OCI-LY7 (cell line): ENCODE data around the gene LUC7L.

Experiments used
- CTCF ChIP-seq: fragments of 200-600 bp; sonication (generic); conservative IDR thresholded peaks from 2 replicates; pipeline ENCODE4 v1.5.1; 2014; ENCODE audit warnings: mild to moderate bottlenecking, antibody characterized with exemption, low read length, moderate library complexity, mixed read lengths
- EZH2phosphoT487 ChIP-seq: fragments of 200-600 bp; sonication (generic); IDR thresholded peaks from 2 replicates; pipeline ENCODE4 v1.6.1; 2018; ENCODE audit warnings: low read depth, borderline replicate concordance, mild to moderate bottlenecking, mixed run types, antibody characterized with exemption, low read length, moderate library complexity, mixed read lengths

DNA sequence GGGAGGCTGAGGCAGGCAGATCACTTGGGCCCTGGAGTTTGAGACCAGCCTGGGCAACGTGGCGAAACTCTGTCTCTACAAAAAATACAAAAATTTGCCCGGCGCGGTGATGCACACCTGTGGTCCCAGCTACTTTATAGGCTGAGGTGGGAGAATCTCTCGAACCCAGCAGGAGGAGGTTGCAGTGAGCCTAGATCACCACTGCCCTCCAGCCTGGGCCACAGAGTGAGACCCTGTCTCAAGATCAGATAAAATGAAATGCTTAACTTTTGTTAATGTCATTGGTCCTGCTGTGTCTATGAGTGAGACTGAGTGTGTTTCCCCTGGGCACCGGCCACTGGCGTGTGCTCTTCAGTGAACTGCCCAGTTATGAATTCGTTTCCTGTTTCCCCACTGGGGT, 15.9 kb upstream of the LUC7L start:
- TF ChIP-seq CTCF (no peak), EZH2phosphoT487 (no peak)
